Neuronal stem cell (in vitro differentiated cells): Measurements from ENCODE around the gene GRN.

ENCODE experiments used
- DNase-seq: peaks from one replicate; pipeline ENCODE4 v3.0.0-alpha.2; 2013; ENCODE audit warnings: low spot score
- H2AFZ ChIP-seq: one replicate; pipeline ENCODE4 v1.6.1; 2013; ENCODE audit warnings: mild to moderate bottlenecking, low read length, inconsistent platforms
- H2AK5ac ChIP-seq: 2 replicates; pipeline ENCODE4 v1.6.1; 2013; ENCODE audit warnings: low read depth, mild to moderate bottlenecking, inconsistent platforms, low read length, moderate library complexity, mixed read lengths
- H2BK120ac ChIP-seq: 2 replicates; pipeline ENCODE4 v1.6.1; 2013; ENCODE audit warnings: low read depth, mild to moderate bottlenecking, inconsistent platforms, low read length, moderate library complexity, mixed read lengths
- H2BK12ac ChIP-seq: one replicate; pipeline ENCODE4 v1.6.1; 2013; ENCODE audit warnings: low read length, inconsistent platforms
- H2BK15ac ChIP-seq: 2 replicates; pipeline ENCODE4 v1.6.1; 2013; ENCODE audit warnings: mild to moderate bottlenecking, low read length, inconsistent platforms, mixed read lengths
- H2BK5ac ChIP-seq: one replicate; pipeline ENCODE4 v1.6.1; 2013; ENCODE audit warnings: inconsistent platforms, mild to moderate bottlenecking, low read length, moderate library complexity
- H3K14ac ChIP-seq: one replicate; pipeline ENCODE4 v1.6.1; 2013; ENCODE audit warnings: low read length, inconsistent platforms
- H3K18ac ChIP-seq: 2 replicates; pipeline ENCODE4 v1.6.1; 2013; ENCODE audit warnings: low read length, inconsistent platforms
- H3K23ac ChIP-seq: 2 replicates; pipeline ENCODE4 v1.6.1; 2013; ENCODE audit warnings: low read depth, mild to moderate bottlenecking, mixed read lengths, low read length, inconsistent platforms; ENCODE audit not compliant: poor library complexity
- H3K27ac ChIP-seq: replicated peaks from 3 replicates; pipeline ENCODE4 v1.5.1; 2013; ENCODE audit warnings: low read length, inconsistent platforms
- H3K27me3 ChIP-seq, 3 experiments: 2 replicates each; pipeline ENCODE4 v1.6.1; 2013; ENCODE audit warnings: low read length in 3 of 3, mild to moderate bottlenecking in 2 of 3, inconsistent platforms in 1 of 3, low read depth in 1 of 3, mixed read lengths in 1 of 3, moderate library complexity in 1 of 3; ENCODE audit not compliant: control insufficient read depth in 3 of 3, insufficient read depth in 3 of 3
- H3K36me3 ChIP-seq, 2 donors: replicated peaks in 1 of 2; 2 replicates each; pipeline ENCODE4 v1.6.1; 2013; ENCODE audit warnings: low read length in 2 of 2; ENCODE audit not compliant: control insufficient read depth in 2 of 2, insufficient read depth in 2 of 2
- H3K4ac ChIP-seq: 2 replicates; pipeline ENCODE4 v1.6.1; 2013; ENCODE audit warnings: inconsistent platforms, mild to moderate bottlenecking, low read length, moderate library complexity
- H3K4me1 ChIP-seq, 2 donors: 1 replicate in 1 of 2; 2 replicates in 1 of 2; pipeline ENCODE4 v1.6.1; 2013; ENCODE audit warnings: low read length in 2 of 2, low read depth in 1 of 2; ENCODE audit not compliant: control insufficient read depth in 2 of 2, insufficient read depth in 1 of 2
- H3K4me2 ChIP-seq: one replicate; pipeline ENCODE4 v1.6.1; 2013; ENCODE audit warnings: mild to moderate bottlenecking, low read length, inconsistent platforms; ENCODE audit not compliant: insufficient read depth, poor library complexity, severe bottlenecking
- H3K4me3 ChIP-seq, 2 donors: 2 replicates each; pipeline ENCODE4 v1.5.1; 2013; ENCODE audit warnings: low read length in 2 of 2, mild to moderate bottlenecking in 2 of 2, inconsistent platforms in 1 of 2, moderate library complexity in 1 of 2
- H3K79me1 ChIP-seq: one replicate; pipeline ENCODE4 v1.6.1; 2013; ENCODE audit warnings: low read depth, mild to moderate bottlenecking, inconsistent platforms, low read length, moderate library complexity
- H3K9ac ChIP-seq: one replicate; pipeline ENCODE4 v1.6.1; 2013; ENCODE audit warnings: mild to moderate bottlenecking, low read depth, low read length, inconsistent platforms; ENCODE audit not compliant: poor library complexity
- H3K9me3 ChIP-seq, 2 donors: replicated peaks in 1 of 2; 2 replicates each; pipeline versions ENCODE3 to v1.6.1; 2013; ENCODE audit warnings: low read length in 2 of 2, mild to moderate bottlenecking in 2 of 2, inconsistent platforms in 1 of 2, low read depth in 1 of 2, mixed read lengths in 1 of 2, moderate library complexity in 1 of 2; ENCODE audit not compliant: control insufficient read depth in 2 of 2, insufficient read depth in 1 of 2
- H4K8ac ChIP-seq: one replicate; pipeline ENCODE4 v1.6.1; 2013; ENCODE audit warnings: low read depth, mild to moderate bottlenecking, inconsistent platforms, low read length, moderate library complexity
- H4K91ac ChIP-seq: one replicate; pipeline ENCODE4 v1.6.1; 2013; ENCODE audit warnings: low read length, low read depth, mild to moderate bottlenecking, inconsistent platforms; ENCODE audit not compliant: poor library complexity
- WGBS, 2 donors: extraction: QIAGEN DNeasy Blood & Tissue Kit; methylation state at CpG; one replicate each; pipeline ENCODE4 v1.1.7; 2013; ENCODE audit warnings: missing lambda C conversion rate in 2 of 2, mixed read lengths in 1 of 2; ENCODE audit not compliant: insufficient read length in 2 of 2, insufficient replicate concordance in 1 of 2; ENCODE audit errors: extremely low coverage in 2 of 2; 5-methylcytosine and 5-hydroxymethylcytosine counted together

GRN gene

GRCh38 chr17:44314524-44314868 is 30.6 kb upstream of the GRN start:
- Histone ChIP-seq H2AFZ (no peak overlapping the region), H2BK5ac (peak overlapping the region; percentile 24), H3K27ac (no peak overlapping the region), H3K4me2 (no peak overlapping the region), H4K91ac (no peak overlapping the region), H3K9ac (no peak overlapping the region), H3K27me3 (peaks cover 6 to 74% (median 30%) of the 10 kb centered on the region in 3 experiments), H4K8ac (no peak overlapping the region), H3K4ac (no peak overlapping the region), H3K9me3 (peaks cover 0 to 4% of the 10 kb centered on the region in 2 donors), H3K18ac (no peak overlapping the region), H3K79me1 (peaks cover 2% of the 10 kb centered on the region), H2BK12ac (no peak overlapping the region), H2BK120ac (no peak overlapping the region), H3K14ac (no peak overlapping the region), H2AK5ac (peak overlapping the region; percentile 68), H3K23ac (peak overlapping the region; percentile 40), H3K36me3 (peaks cover 1 to 3% of the 10 kb centered on the region in 2 donors), H3K4me1 (peaks cover 4 to 16% of the 10 kb centered on the region in 2 donors), H3K4me3 (no peak overlapping the region), H2BK15ac (no peak overlapping the region)
- DNase-seq: no peak
- no CpG with 5 or more reads among the region's 11 CpGs for WGBS, 2 donors

- Histone ChIP-seq H2BK5ac (peak overlapping the region; percentile 24), H3K36me3 (peaks cover 5 to 9% of the 10 kb centered on the region in 2 donors), H3K9me3 (peaks cover 0 to 4% of the 10 kb centered on the region in 2 donors), H2AFZ (peak overlapping the region; percentile 79), H3K79me1 (no peaks in the 10 kb centered on the region), H3K27ac (no peak overlapping the region), H2AK5ac (peak overlapping the region; percentile 68), H3K27me3 (peaks cover 6 to 68% (median 29%) of the 10 kb centered on the region in 3 experiments), H3K18ac (peak overlapping the region; percentile 89), H3K9ac (peak overlapping the region; percentile 83), H3K4me3 (peak overlapping the region; percentile 37 to 78), H3K4me2 (peak overlapping the region; percentile 83), H2BK15ac (no peak overlapping the region), H3K4me1 (peaks cover 4 to 16% of the 10 kb centered on the region in 2 donors), H3K23ac (peak overlapping the region; percentile 40), H3K4ac (no peak overlapping the region), H4K91ac (no peak overlapping the region), H4K8ac (no peak overlapping the region), H2BK12ac (peak overlapping the region; percentile 73), H3K14ac (peak overlapping the region; percentile 56), H2BK120ac (no peak overlapping the region)
- no peak for DNase-seq
- no CpG with 5 or more reads among the region's 81 CpGs for WGBS, 2 donors
Measured at GRCh38 chr17:44314869-44315661, 30.0 kb upstream of the GRN start.

GRCh38 chr17:44315760-44316731 is 29.1 kb upstream of the GRN start:
- Histone ChIP-seq H3K23ac (peak overlapping the region; percentile 22), H3K4me1 (peaks cover 4 to 16% of the 10 kb centered on the region in 2 donors), H3K36me3 (peaks cover 7 to 19% of the 10 kb centered on the region in 2 donors), H3K4me3 (peak overlapping the region in 1 of 2 donors; percentile 59), H3K27me3 (peaks cover 6 to 60% (median 29%) of the 10 kb centered on the region in 3 experiments), H2AK5ac (peak overlapping the region; percentile 53), H2BK120ac (no peak overlapping the region), H2AFZ (peak overlapping the region; percentile 52), H3K9me3 (peaks cover 0 to 4% of the 10 kb centered on the region in 2 donors), H3K9ac (peak overlapping the region; percentile 67), H2BK12ac (peak overlapping the region; percentile 1), H3K79me1 (no peaks in the 10 kb centered on the region), H3K18ac (peak overlapping the region; percentile 85), H3K4ac (no peak overlapping the region), H4K91ac (no peak overlapping the region), H2BK15ac (peak overlapping the region; percentile 70), H3K4me2 (peak overlapping the region; percentile 81), H3K14ac (peak overlapping the region; percentile 14), H2BK5ac (peak overlapping the region; percentile 19), H3K27ac (peak overlapping the region; percentile 15), H4K8ac (peak overlapping the region; percentile 3)
- WGBS, 2 donors: no CpG with 5 or more reads among the region's 38 CpGs
- DNase-seq: no peak
